H9 (cell line): ENCODE data around the gene RPS4Y1. TPM values are rescaled to one million over a fixed set of nuclear protein-coding genes. Genes with fewer than 3 reads are reported as not detected.

Experiments used
- DNase-seq: peaks from one replicate; pipeline ENCODE4 v3.0.0-alpha.2; 2017
- H2AFZ ChIP-seq: one replicate; pipeline ENCODE4 v1.6.1; 2013; ENCODE audit warnings: mild to moderate bottlenecking, low read length, control low read depth, moderate library complexity
- H2AK5ac ChIP-seq: 2 replicates; pipeline ENCODE4 v1.6.1; 2013; ENCODE audit warnings: low read length, control low read depth, mixed read lengths; ENCODE audit not compliant: insufficient read length
- H2BK120ac ChIP-seq: one replicate; pipeline ENCODE4 v1.6.1; 2013; ENCODE audit warnings: low read depth, mild to moderate bottlenecking, low read length, control low read depth, inconsistent platforms; ENCODE audit not compliant: poor library complexity, severe bottlenecking
- H2BK12ac ChIP-seq: 2 replicates; pipeline ENCODE4 v1.6.1; 2013; ENCODE audit warnings: low read length, control low read depth, mixed read lengths, low read depth; ENCODE audit not compliant: insufficient read length
- H2BK15ac ChIP-seq: 2 replicates; pipeline ENCODE4 v1.6.1; 2013; ENCODE audit warnings: low read depth, low read length, control low read depth
- H2BK20ac ChIP-seq: one replicate; pipeline ENCODE4 v1.6.1; 2013; ENCODE audit warnings: low read depth, mild to moderate bottlenecking, low read length, control low read depth, inconsistent platforms; ENCODE audit not compliant: poor library complexity, severe bottlenecking
- H2BK5ac ChIP-seq: 2 replicates; pipeline ENCODE4 v1.6.1; 2013; ENCODE audit warnings: low read length, control low read depth, mixed read lengths; ENCODE audit not compliant: insufficient read length
- H3K14ac ChIP-seq: 2 replicates; pipeline ENCODE4 v1.6.1; 2013; ENCODE audit warnings: low read length, control low read depth; ENCODE audit not compliant: insufficient read depth
- H3K18ac ChIP-seq: 2 replicates; pipeline ENCODE4 v1.6.1; 2013; ENCODE audit warnings: low read depth, mild to moderate bottlenecking, mixed read lengths, low read length, control low read depth; ENCODE audit not compliant: insufficient read length
- H3K23ac ChIP-seq: 2 replicates; pipeline ENCODE4 v1.6.1; 2013; ENCODE audit warnings: low read length, control low read depth, mixed read lengths, low read depth; ENCODE audit not compliant: insufficient read length
- H3K23me2 ChIP-seq: 2 replicates; pipeline ENCODE4 v1.6.1; 2013; ENCODE audit warnings: low read depth, mild to moderate bottlenecking, mixed read lengths, low read length, control low read depth; ENCODE audit not compliant: insufficient read length, poor library complexity, severe bottlenecking
- H3K27ac ChIP-seq: 2 replicates; pipeline ENCODE4 v1.5.1; 2013; ENCODE audit warnings: low read length, control low read depth, mixed read lengths, low read depth; ENCODE audit not compliant: insufficient read length
- H3K27me3 ChIP-seq: 2 replicates; pipeline ENCODE4 v1.6.1; 2013; ENCODE audit warnings: low read length, control low read depth, inconsistent platforms; ENCODE audit not compliant: insufficient read depth
- H3K4ac ChIP-seq: 2 replicates; pipeline ENCODE4 v1.6.1; 2013; ENCODE audit warnings: low read depth, mild to moderate bottlenecking, control low read depth, inconsistent platforms, low read length, moderate library complexity
- H3K4me1 ChIP-seq: 2 replicates; pipeline ENCODE4 v1.6.1; 2013; ENCODE audit warnings: low read length, control low read depth, inconsistent platforms; ENCODE audit not compliant: insufficient read depth
- H3K4me2 ChIP-seq: 2 replicates; pipeline ENCODE4 v1.6.1; 2013; ENCODE audit warnings: low read length, control low read depth, mixed read lengths; ENCODE audit not compliant: insufficient read length, insufficient read depth
- H3K56ac ChIP-seq: 2 replicates; pipeline ENCODE4 v1.6.1; 2013; ENCODE audit warnings: low read depth, mild to moderate bottlenecking, mixed read lengths, low read length, control low read depth; ENCODE audit not compliant: insufficient read length
- H3K79me1 ChIP-seq: 2 replicates; pipeline ENCODE4 v1.6.1; 2013; ENCODE audit warnings: low read depth, mild to moderate bottlenecking, moderate library complexity, low read length, control low read depth, inconsistent platforms; ENCODE audit not compliant: insufficient read depth, poor library complexity, severe bottlenecking
- H3K79me2 ChIP-seq: 2 replicates; pipeline ENCODE4 v1.6.1; 2013; ENCODE audit warnings: low read length, control low read depth, inconsistent platforms; ENCODE audit not compliant: insufficient read depth
- H3K9ac ChIP-seq: 2 replicates; pipeline ENCODE4 v1.6.1; 2013; ENCODE audit warnings: low read length, control low read depth, mixed read lengths; ENCODE audit not compliant: insufficient read length; ENCODE audit errors: extremely low read depth
- H3K9me3 ChIP-seq: one replicate; pipeline ENCODE4 v1.6.1; 2013; ENCODE audit warnings: low read depth, low read length, inconsistent platforms; ENCODE audit not compliant: control insufficient read depth
- H3T11ph ChIP-seq: one replicate; pipeline ENCODE4 v1.6.1; 2013; ENCODE audit warnings: mild to moderate bottlenecking, low read length, control low read depth, inconsistent platforms
- H4K20me1 ChIP-seq: one replicate; pipeline ENCODE4 v1.6.1; 2013; ENCODE audit not compliant: control insufficient read depth, insufficient read length, insufficient read depth
- H4K5ac ChIP-seq: 2 replicates; pipeline ENCODE4 v1.6.1; 2013; ENCODE audit warnings: low read depth, mild to moderate bottlenecking, mixed read lengths, low read length, control low read depth; ENCODE audit not compliant: insufficient read length
- H4K8ac ChIP-seq: replicated peaks from 2 replicates; pipeline ENCODE4 v1.6.1; 2013; ENCODE audit warnings: low read length, control low read depth, mixed read lengths, low read depth; ENCODE audit not compliant: insufficient read length
- H4K91ac ChIP-seq: 2 replicates; pipeline ENCODE4 v1.6.1; 2013; ENCODE audit warnings: low read depth, mild to moderate bottlenecking, moderate library complexity, mixed read lengths, low read length, control low read depth; ENCODE audit not compliant: insufficient read length
- H3K27ac Mint-ChIP-seq, 3 experiments: 2 replicates in 2 of 3; 3 replicates in 1 of 3; pipeline ENCODE4 v1.8.0; 2020 to 2021; ENCODE audit warnings: mixed read lengths in 3 of 3, mild to moderate bottlenecking in 1 of 3, moderate library complexity in 1 of 3
- H3K27me3 Mint-ChIP-seq: 2 replicates; pipeline ENCODE4 v1.8.0; 2021; ENCODE audit warnings: low read depth, mild to moderate bottlenecking, moderate library complexity, mixed read lengths
- H3K36me3 Mint-ChIP-seq, 3 experiments: 2 replicates in 2 of 3; 3 replicates in 1 of 3; pipeline ENCODE4 v1.8.0; 2020 to 2021; ENCODE audit warnings: low read depth in 3 of 3, mixed read lengths in 3 of 3; ENCODE audit not compliant: insufficient read depth in 1 of 3
- H3K4me1 Mint-ChIP-seq, 2 experiments: 2 replicates each; pipeline ENCODE4 v1.8.0; 2020; ENCODE audit warnings: mixed read lengths in 2 of 2
- H3K4me3 Mint-ChIP-seq, 2 experiments: 2 replicates in 1 of 2; 3 replicates in 1 of 2; pipeline ENCODE4 v1.8.0; 2020 to 2021; ENCODE audit warnings: mild to moderate bottlenecking in 2 of 2, mixed read lengths in 2 of 2, moderate library complexity in 1 of 2
- H3K9me3 Mint-ChIP-seq, 2 experiments: 2 replicates in 1 of 2; 3 replicates in 1 of 2; pipeline ENCODE4 v1.8.0; 2020; ENCODE audit warnings: mild to moderate bottlenecking in 2 of 2, mixed read lengths in 2 of 2, moderate library complexity in 1 of 2
- CTCF ChIP-seq: fragments of 200-600 bp; sonication (generic); conservative IDR thresholded peaks from 3 replicates; pipeline ENCODE4 v1.8.0; 2021; ENCODE audit warnings: antibody characterized with exemption, mild to moderate bottlenecking
- WGBS: extraction: QIAGEN DNeasy Blood & Tissue Kit; methylation state at CpG from one replicate; pipeline ENCODE4 v1.1.7; 2013; ENCODE audit warnings: missing lambda C conversion rate, low lambda C conversion rate, mixed read lengths; ENCODE audit not compliant: insufficient read length; ENCODE audit errors: extremely low coverage; 5-methylcytosine and 5-hydroxymethylcytosine counted together
- total RNA-seq: library from RNA; stranded (reverse); gene quantifications from 2 replicates; pipeline ENCODE4 v1.2.1, GENCODE V29; 2021

Gene RPS4Y1
- total RNA-seq, 1 experiment from 2014 or later, result not detected

DNA sequence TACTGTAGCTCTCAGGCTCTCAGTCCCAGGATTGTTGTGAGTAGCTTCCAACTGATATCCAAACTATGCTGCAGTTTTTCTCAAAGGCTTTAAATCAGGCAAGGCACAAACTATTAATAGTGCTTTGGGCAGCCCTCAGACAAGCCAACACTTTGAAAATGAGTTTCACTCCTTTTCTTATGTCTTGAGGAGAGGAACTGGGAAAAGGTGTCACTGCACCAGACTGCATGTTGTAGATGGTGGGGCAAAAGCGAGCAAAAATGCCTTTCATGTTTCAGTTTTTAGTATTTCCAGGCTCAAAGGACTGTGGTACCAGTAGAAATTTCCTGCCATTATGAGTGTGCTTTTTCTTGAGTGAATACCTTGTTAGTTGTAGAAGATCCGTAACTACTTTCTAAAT lies 54.6 kb downstream of the RPS4Y1 start:
- Mint-ChIP-seq H3K27me3 (no peaks in the 10 kb centered on the region), H3K36me3 (no peaks in the 10 kb centered on the region), H3K9me3 (no peaks in the 10 kb centered on the region), H3K27ac (no peak overlapping the region), H3K4me1 (no peaks in the 10 kb centered on the region), H3K4me3 (no peak overlapping the region)
- no CpG with 5 or more reads among the region's 2 CpGs for WGBS
- Histone ChIP-seq H4K91ac (no peak overlapping the region), H2BK5ac (no peak overlapping the region), H2AFZ (no peak overlapping the region), H3K9me3 (no peaks in the 10 kb centered on the region), H3K4me2 (no peak overlapping the region), H2BK120ac (no peak overlapping the region), H4K8ac (no peak overlapping the region), H4K20me1 (no peaks in the 10 kb centered on the region), H3T11ph (no peak overlapping the region), H3K27ac (no peak overlapping the region), H3K79me1 (no peaks in the 10 kb centered on the region), H3K27me3 (no peaks in the 10 kb centered on the region), H3K4ac (no peak overlapping the region), H3K18ac (no peak overlapping the region), H3K23me2 (no peaks in the 10 kb centered on the region), H2BK15ac (no peak overlapping the region), H3K4me1 (no peaks in the 10 kb centered on the region), H3K79me2 (no peaks in the 10 kb centered on the region), H2BK12ac (no peak overlapping the region), H2AK5ac (no peak overlapping the region), H3K9ac (no peak overlapping the region), H2BK20ac (no peak overlapping the region), H3K23ac (no peak overlapping the region), H4K5ac (no peak overlapping the region), H3K14ac (no peak overlapping the region), H3K56ac (no peak overlapping the region)
- no peak for TF ChIP-seq CTCF
- no peak for DNase-seq
